Upper lobe of left lung (tissue), 6 donors: ENCODE data around the gene GID8. TPM values are rescaled to one million over a fixed set of nuclear protein-coding genes. Genes with fewer than 3 reads are reported as not detected.

Source experiments
- ATAC-seq, 2 donors: fragments of 200-7000 bp; cut with Tn5 transposase; one replicate each; pipeline ENCODE4 v1.9.1; 2022; ENCODE audit warnings: mild to moderate bottlenecking in 2 of 2, moderate library complexity in 2 of 2; ENCODE audit not compliant: low FRiP score in 2 of 2
- DNase-seq, 2 donors: peaks; one replicate each; pipeline ENCODE4 v3.0.0-alpha.2; 2019 to 2020
- H3K27ac ChIP-seq, 4 donors: fragments of 200-600 bp; sonication (generic); one replicate each; pipeline ENCODE4 v1.5.1; 2016 to 2019
- H3K27me3 ChIP-seq, 4 donors: fragments of 200-600 bp; sonication (generic); one replicate each; pipeline ENCODE4 v1.5.1; 2017 to 2019
- H3K36me3 ChIP-seq, 4 donors: fragments of 200-600 bp; sonication (generic); one replicate each; pipeline ENCODE4 v1.5.1; 2016 to 2019
- H3K4me1 ChIP-seq, 4 donors: fragments of 200-600 bp; sonication (generic); one replicate each; pipeline ENCODE4 v1.5.1; 2018 to 2019
- H3K4me3 ChIP-seq, 4 donors: fragments of 200-600 bp; sonication (generic); one replicate each; pipeline ENCODE4 v1.5.1; 2017 to 2019; ENCODE audit warnings: mild to moderate bottlenecking in 2 of 4, moderate library complexity in 1 of 4
- H3K9me3 ChIP-seq, 4 donors: fragments of 200-600 bp; sonication (generic); one replicate each; pipeline ENCODE4 v1.5.1; 2018 to 2019
- CTCF ChIP-seq, 6 experiments: fragments of 450-650 bp in 4 of 6; fragments of 200-600 bp in 2 of 6; sonication (generic) in 2 of 6; IDR thresholded peaks; one replicate each; pipeline ENCODE4 v1.5.1; 2016 to 2019; ENCODE audit warnings: antibody characterized with exemption in 6 of 6
- EP300 ChIP-seq, 4 donors: sonication (generic); formaldehyde crosslinking; IDR thresholded peaks; one replicate each; pipeline ENCODE4 v1.5.1; 2017; ENCODE audit warnings: antibody characterized with exemption in 4 of 4, control low read depth in 2 of 4
- POLR2A ChIP-seq, 4 donors: fragments of 450-650 bp; IDR thresholded peaks; one replicate each; pipeline ENCODE4 v1.5.1; 2016 to 2017; ENCODE audit warnings: antibody characterized with exemption in 4 of 4, mild to moderate bottlenecking in 2 of 4
- POLR2AphosphoS5 ChIP-seq, 2 donors: sonication (generic); formaldehyde crosslinking; IDR thresholded peaks; one replicate each; pipeline ENCODE4 v1.5.1; 2017; ENCODE audit warnings: antibody characterized with exemption in 2 of 2
- WGBS, 2 donors: methylation state at CpG; one replicate each; pipeline ENCODE4 v1.1.5; 2017 to 2018; 5-methylcytosine and 5-hydroxymethylcytosine counted together
- total RNA-seq, 6 donors: library from RNA; depleted of rRNA in 4 of 6; stranded (reverse); fragments of >200 nt in 4 of 6; gene quantifications; one replicate each; pipeline versions ENCODE4 v1.1.0 to v1.2.1, GENCODE V29; 2016 to 2021
- donor health status: DM: no; HTN: no; CAD: no; lungs with moderate emphysema.
- donor health status: DM: no; HTN: yes; CAD: no; lungs with severe emphysema.

GID8 gene
- total RNA-seq, 6 donors from 2014 or later: 18.6 to 33.2 (median 26.3) TPM

GRCh38 chr20:62977613-62978560, 39.9 kb downstream of the GID8 start:
- TF ChIP-seq CTCF (IDR thresholded peaks at IDR 0.05) (no peak), POLR2A (IDR thresholded peaks at IDR 0.05) (no peak), POLR2AphosphoS5 (IDR thresholded peaks at IDR 0.05) (no peak), EP300 (IDR thresholded peaks at IDR 0.05) (no peak)
- no peak for ATAC-seq
- Histone ChIP-seq H3K9me3 (no peaks in the 10 kb centered on the region), H3K36me3 (no peaks in the 10 kb centered on the region), H3K27me3 (peaks cover 0 to 59% (median 30%) of the 10 kb centered on the region in 4 donors), H3K4me3 (no peak overlapping the region), H3K27ac (no peak overlapping the region), H3K4me1 (peaks cover 2 to 20% (median 3%) of the 10 kb centered on the region in 4 donors)
- DNase-seq: no peak
- WGBS, 2 donors: 56 to 57% methylated on average over 28 to 38 of the region's 38 CpGs

GRCh38 chr20:62978561-62978943, 40.6 kb downstream of the GID8 start:
- peaks cover 0 to 14% (median 0%) of the 10 kb centered on the region in 4 donors for H3K4me1 ChIP-seq
- H3K9me3 ChIP-seq: no peaks in the 10 kb centered on the region
- H3K4me3 ChIP-seq: no peak overlapping the region
- no peaks in the 10 kb centered on the region for H3K36me3 ChIP-seq
- ATAC-seq (no peak), DNase-seq (no peak)
- no peak for TF ChIP-seq EP300 (IDR thresholded peaks at IDR 0.05)
- TF ChIP-seq CTCF (IDR thresholded peaks at IDR 0.05): no peak
- no peak for TF ChIP-seq POLR2A (IDR thresholded peaks at IDR 0.05)
- no peak for TF ChIP-seq POLR2AphosphoS5 (IDR thresholded peaks at IDR 0.05)
- H3K27ac ChIP-seq: no peak overlapping the region
- H3K27me3 ChIP-seq: peaks cover 0 to 53% (median 23%) of the 10 kb centered on the region in 4 donors
- WGBS, 2 donors: 55 to 73% methylated on average over 2 to 13 of the region's 13 CpGs

GRCh38 chr20:62979310-62979709, 41.4 kb downstream of the GID8 start:
- 77 to 90% methylated on average over 6 to 9 of the region's 14 CpGs for WGBS, 2 donors
- Histone ChIP-seq H3K36me3 (no peaks in the 10 kb centered on the region), H3K4me1 (peaks cover 0 to 14% (median 0%) of the 10 kb centered on the region in 4 donors), H3K27me3 (peaks cover 0 to 48% (median 22%) of the 10 kb centered on the region in 4 donors), H3K9me3 (no peaks in the 10 kb centered on the region), H3K4me3 (no peak overlapping the region), H3K27ac (no peak overlapping the region)
- DNase-seq (no peak), ATAC-seq (no peak)
- TF ChIP-seq POLR2A (IDR thresholded peaks at IDR 0.05) (no peak), CTCF (IDR thresholded peaks at IDR 0.05) (no peak), POLR2AphosphoS5 (IDR thresholded peaks at IDR 0.05) (no peak), EP300 (IDR thresholded peaks at IDR 0.05) (no peak)

GRCh38 chr20:62979876-62980373, 42.0 kb downstream of the GID8 start:
- H3K27ac ChIP-seq: no peak overlapping the region
- TF ChIP-seq POLR2A (IDR thresholded peaks at IDR 0.05) (no peak), EP300 (IDR thresholded peaks at IDR 0.05) (no peak)
- WGBS, 2 donors: 6 to 17% methylated on average over 7 to 18 of the region's 19 CpGs
- no peaks in the 10 kb centered on the region for H3K9me3 ChIP-seq
- H3K27me3 ChIP-seq: peaks cover 0 to 41% (median 19%) of the 10 kb centered on the region in 4 donors
- DNase-seq (no peak), ATAC-seq (no peak)
- H3K4me1 ChIP-seq: peaks cover 0 to 14% (median 0%) of the 10 kb centered on the region in 4 donors
- no peaks in the 10 kb centered on the region for H3K36me3 ChIP-seq
- no peak overlapping the region for H3K4me3 ChIP-seq

GRCh38 chr20:62980380-62980960, 42.5 kb downstream of the GID8 start:
- ATAC-seq: no peak
- Histone ChIP-seq H3K9me3 (no peaks in the 10 kb centered on the region), H3K36me3 (no peaks in the 10 kb centered on the region), H3K27ac (no peak overlapping the region), H3K4me1 (peaks cover 0 to 14% (median 0%) of the 10 kb centered on the region in 4 donors), H3K27me3 (peaks cover 0 to 37% (median 16%) of the 10 kb centered on the region in 4 donors), H3K4me3 (no peak overlapping the region)
- WGBS, 2 donors: 31 to 44% methylated on average over 18 to 19 of the region's 19 CpGs
- peak in 1 of 2 donors; percentile 72 for DNase-seq
- TF ChIP-seq CTCF (IDR thresholded peaks at IDR 0.05): no peak
- no peak for TF ChIP-seq POLR2A (IDR thresholded peaks at IDR 0.05)
- no peak for TF ChIP-seq POLR2AphosphoS5 (IDR thresholded peaks at IDR 0.05)
- TF ChIP-seq EP300 (IDR thresholded peaks at IDR 0.05): no peak
